PC-9 (cell line): ENCODE measurements around the gene TRIM9. TPM values are rescaled to one million over a fixed set of nuclear protein-coding genes. Genes with fewer than 3 reads are reported as not detected.

Experiments
- BruUV-seq: library from RNA; stranded (reverse); fragments of 400-500 nt; replicated peaks from 2 replicates; lab custom pipeline; 2021; lab: Mats Ljungman, UMichigan
- CTCF ChIA-PET: fragments of 300-600 bp; sonication (Branson Sonifier 250); formaldehyde crosslinking; loops from one replicate; lab custom pipeline; 2022; ENCODE audit warnings: antibody characterized with exemption; lab: Charles Lee
- POLR2A ChIA-PET: fragments of 300-600 bp; sonication (Branson Sonifier 250); formaldehyde crosslinking; loops from one replicate; lab custom pipeline; 2022; ENCODE audit warnings: antibody characterized with exemption; ENCODE audit not compliant: unreplicated experiment; lab: Charles Lee
- DNase-seq, 2 experiments: peaks; one replicate each; pipeline versions ENCODE4 v3.0.0 to v3.0.0-alpha.2; 2015 to 2022; ENCODE audit warnings: mixed read lengths in 1 of 2
- H2AFZ ChIP-seq: fragments of 200-600 bp; sonication (generic); 2 replicates; pipeline ENCODE4 v1.8.1; 2017; ENCODE audit warnings: antibody characterized with exemption
- H3F3A ChIP-seq: fragments of 200-600 bp; sonication (generic); 2 replicates; pipeline ENCODE4 v1.8.1; 2017; ENCODE audit warnings: antibody characterized with exemption, mild to moderate bottlenecking, low read depth; ENCODE audit not compliant: insufficient read depth
- H3K27ac ChIP-seq: fragments of 200-600 bp; sonication (generic); 2 replicates; pipeline ENCODE4 v1.6.1; 2016; ENCODE audit warnings: mixed run types
- H3K27me3 ChIP-seq: fragments of 200-600 bp; sonication (generic); 2 replicates; pipeline ENCODE4 v1.6.1; 2016; ENCODE audit warnings: low read depth, mixed run types; ENCODE audit not compliant: insufficient read depth
- H3K36me3 ChIP-seq: fragments of 200-600 bp; sonication (generic); 2 replicates; pipeline ENCODE4 v1.6.1; 2016; ENCODE audit warnings: low read depth, mixed run types
- H3K4me1 ChIP-seq: fragments of 200-600 bp; sonication (generic); replicated peaks from 2 replicates; pipeline ENCODE4 v1.6.1; 2016; ENCODE audit warnings: mixed run types; ENCODE audit not compliant: insufficient read depth
- H3K4me2 ChIP-seq: fragments of 200-600 bp; sonication (generic); 2 replicates; pipeline ENCODE4 v1.6.1; 2017; ENCODE audit warnings: mixed run types
- H3K4me3 ChIP-seq: fragments of 200-600 bp; sonication (generic); 2 replicates; pipeline ENCODE4 v1.6.1; 2016; ENCODE audit warnings: mixed run types
- H3K79me2 ChIP-seq: fragments of 200-600 bp; sonication (generic); 2 replicates; pipeline ENCODE4 v1.6.1; 2017; ENCODE audit warnings: low read depth, mixed run types
- H3K9me2 ChIP-seq: fragments of 200-600 bp; sonication (generic); 2 replicates; pipeline ENCODE4 v1.8.1; 2017; ENCODE audit warnings: mild to moderate bottlenecking; ENCODE audit not compliant: insufficient read depth
- H3K9me3 ChIP-seq: fragments of 200-600 bp; sonication (generic); 2 replicates; pipeline ENCODE4 v1.8.1; 2016; ENCODE audit warnings: low read depth; ENCODE audit not compliant: insufficient read depth
- H4K20me1 ChIP-seq: fragments of 200-600 bp; sonication (generic); 2 replicates; pipeline ENCODE4 v1.8.1; 2017; ENCODE audit not compliant: insufficient read depth
- EZH2 ChIP-seq: fragments of 200-600 bp; sonication (generic); IDR thresholded peaks from 2 replicates; pipeline ENCODE4 v1.8.0; 2017; ENCODE audit warnings: antibody characterized with exemption, low read depth
- intact Hi-C: fragments of 100-400 bp; cut with micrococcal nuclease; formaldehyde crosslinking; loops from one replicate; pipeline ENCODE4 v1.10.0; 2022; ENCODE audit not compliant: unreplicated experiment
- total RNA-seq: library from RNA; stranded (reverse); gene quantifications from 2 replicates; pipeline ENCODE4 v1.2.3, GENCODE V29; 2021
- TF ChIP-seq, protein P1 (sequence below): fragments of 200-600 bp; sonication (generic); conservative IDR thresholded peaks from 2 replicates; pipeline ENCODE4 v1.6.1; 2017; ENCODE audit warnings: mixed run types, antibody characterized with exemption, mild to moderate bottlenecking, moderate library complexity

The TRIM9 gene
- total RNA-seq, 1 experiment from 2014 or later, result 2.1 TPM

DNA sequence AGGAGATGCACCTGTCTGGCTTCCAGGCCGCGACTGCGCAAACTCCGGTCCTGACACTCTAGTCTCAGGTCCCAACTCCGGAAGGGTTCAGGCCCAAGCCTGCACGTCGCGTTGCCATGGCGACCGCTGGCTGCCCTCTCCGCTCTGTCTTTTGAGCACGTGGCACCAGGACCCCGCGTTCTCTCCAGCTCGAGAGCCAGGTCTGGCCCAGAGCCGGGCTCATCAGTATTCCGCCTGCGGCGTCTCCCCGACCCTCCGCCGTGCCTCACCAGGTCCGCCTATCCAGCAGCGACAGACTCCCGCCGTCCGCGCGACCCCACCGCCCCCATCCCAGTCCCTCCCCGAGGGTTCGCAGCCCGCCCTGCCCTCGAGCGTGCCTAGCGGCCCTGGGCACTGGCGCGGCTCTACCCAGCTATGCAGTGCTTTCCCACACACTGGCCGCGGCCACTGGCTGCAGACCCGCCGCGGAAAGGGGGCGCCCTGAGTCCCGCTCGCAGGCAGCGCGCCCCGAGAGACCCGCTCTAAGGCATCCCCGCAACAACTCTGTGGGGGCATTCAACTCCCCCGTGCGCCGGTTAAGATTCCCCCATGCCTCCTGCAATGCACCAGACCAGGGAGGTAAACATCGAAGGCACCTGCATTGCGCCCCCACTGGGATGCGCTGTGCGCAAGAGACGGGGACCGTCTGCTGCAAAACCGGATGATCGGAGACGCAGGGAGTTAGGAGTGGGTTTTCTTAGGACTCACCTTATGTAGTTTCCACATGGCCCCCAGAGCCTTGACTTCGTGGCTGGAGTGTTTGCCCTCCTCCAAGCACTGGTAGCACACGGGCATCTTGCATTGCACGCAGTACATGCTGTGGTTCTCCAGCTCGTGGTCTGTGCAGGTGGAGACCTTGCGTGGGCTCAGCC is 1.3 kb downstream of the TRIM9 start:
- no peaks in the 10 kb centered on the region; the same call in 1 of the 2 replicates for H4K20me1 ChIP-seq
- no peak overlapping the region for H2AFZ ChIP-seq
- no peak overlapping the region for H3K27ac ChIP-seq
- no peak for DNase-seq
- no peaks in the 10 kb centered on the region for H3K9me3 ChIP-seq
- H3K27me3 ChIP-seq, result no peaks in the 10 kb centered on the region
- peak overlapping the region; percentile 99 for H3K4me2 ChIP-seq
- no peaks in the 10 kb centered on the region for H3K36me3 ChIP-seq
- peak overlapping the region; percentile 76; the same call in 1 of the 2 replicates for H3K4me3 ChIP-seq
- POLR2A ChIA-PET, result no interaction called here
- BruUV-seq, result no TSS peak
- H3K79me2 ChIP-seq, result no peaks in the 10 kb centered on the region
- peaks cover 8% of the 10 kb centered on the region; the same call in 1 of the 2 replicates for H3F3A ChIP-seq
- no peak for TF ChIP-seq EZH2
- TF ChIP-seq, protein P1, sequence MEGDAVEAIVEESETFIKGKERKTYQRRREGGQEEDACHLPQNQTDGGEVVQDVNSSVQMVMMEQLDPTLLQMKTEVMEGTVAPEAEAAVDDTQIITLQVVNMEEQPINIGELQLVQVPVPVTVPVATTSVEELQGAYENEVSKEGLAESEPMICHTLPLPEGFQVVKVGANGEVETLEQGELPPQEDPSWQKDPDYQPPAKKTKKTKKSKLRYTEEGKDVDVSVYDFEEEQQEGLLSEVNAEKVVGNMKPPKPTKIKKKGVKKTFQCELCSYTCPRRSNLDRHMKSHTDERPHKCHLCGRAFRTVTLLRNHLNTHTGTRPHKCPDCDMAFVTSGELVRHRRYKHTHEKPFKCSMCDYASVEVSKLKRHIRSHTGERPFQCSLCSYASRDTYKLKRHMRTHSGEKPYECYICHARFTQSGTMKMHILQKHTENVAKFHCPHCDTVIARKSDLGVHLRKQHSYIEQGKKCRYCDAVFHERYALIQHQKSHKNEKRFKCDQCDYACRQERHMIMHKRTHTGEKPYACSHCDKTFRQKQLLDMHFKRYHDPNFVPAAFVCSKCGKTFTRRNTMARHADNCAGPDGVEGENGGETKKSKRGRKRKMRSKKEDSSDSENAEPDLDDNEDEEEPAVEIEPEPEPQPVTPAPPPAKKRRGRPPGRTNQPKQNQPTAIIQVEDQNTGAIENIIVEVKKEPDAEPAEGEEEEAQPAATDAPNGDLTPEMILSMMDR, result no peak
- peaks cover 19% of the 10 kb centered on the region for H3K4me1 ChIP-seq
- intact Hi-C loops, result loop anchor here (10.0 kb wide), 1 partner anchor 121 kb away; no protein-coding TSS in a partner anchor
- no peaks in the 10 kb centered on the region for H3K9me2 ChIP-seq
- CTCF ChIA-PET, result no interaction called here

DNA sequence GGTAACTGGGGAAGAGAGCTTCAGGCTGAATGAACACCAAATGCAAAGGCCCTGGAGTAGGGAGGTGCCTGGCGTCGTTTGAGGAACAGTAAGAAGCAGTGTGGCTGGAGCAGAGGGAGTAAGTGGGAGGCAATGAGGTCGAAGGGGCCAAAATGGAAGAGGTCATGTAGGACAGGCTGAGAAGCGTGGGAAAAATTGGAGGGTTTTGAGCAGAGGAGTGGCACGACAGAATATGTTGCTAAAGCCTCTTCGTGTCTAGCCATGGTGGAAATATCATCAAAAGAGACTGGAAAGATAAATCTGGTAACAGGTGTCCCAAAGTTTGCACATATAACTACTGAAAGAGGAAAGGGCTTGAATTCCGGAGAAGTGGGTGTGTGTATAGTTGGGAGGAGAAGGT is 1.9 kb downstream of the TRIM9 start:
- Histone ChIP-seq H3K36me3 (no peaks in the 10 kb centered on the region), H3K9me3 (no peaks in the 10 kb centered on the region), H2AFZ (no peak overlapping the region), H3K27ac (no peak overlapping the region), H3K79me2 (no peaks in the 10 kb centered on the region), H3K4me1 (peaks cover 19% of the 10 kb centered on the region), H3K9me2 (no peaks in the 10 kb centered on the region), H3F3A (peaks cover 8% of the 10 kb centered on the region; the same call in 1 of the 2 replicates), H3K4me2 (no peak overlapping the region), H4K20me1 (no peaks in the 10 kb centered on the region; the same call in 1 of the 2 replicates), H3K27me3 (no peaks in the 10 kb centered on the region), H3K4me3 (no peak overlapping the region)
- intact Hi-C loops, result loop anchor here (10.0 kb wide), 1 partner anchor 122 kb away; no protein-coding TSS in a partner anchor
- ChIA-PET POLR2A (no interaction called here), CTCF (no interaction called here)
- TF ChIP-seq, protein P1, result no peak
- TF ChIP-seq EZH2, result no peak
- no peak for DNase-seq
- BruUV-seq, result no TSS peak

DNA sequence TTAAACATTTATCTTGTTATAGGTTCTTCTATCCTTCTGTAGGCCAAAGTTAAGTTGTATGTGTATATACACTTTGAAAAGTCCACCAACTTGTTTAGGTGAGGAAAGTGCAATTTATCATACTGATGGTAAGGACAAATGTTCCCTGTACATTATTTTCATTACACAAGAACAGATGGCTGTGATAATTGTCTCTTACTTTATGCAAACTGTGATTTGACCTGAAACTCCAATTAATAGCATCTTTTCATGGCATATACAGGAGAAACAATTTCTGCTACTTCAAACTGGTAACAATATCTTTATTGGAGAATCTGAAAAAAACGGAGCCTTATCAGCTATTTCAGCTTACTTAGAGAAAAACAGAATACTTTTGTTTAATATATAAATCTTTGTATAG is 5.6 kb downstream of the TRIM9 start:
- Histone ChIP-seq H3K27me3 (no peaks in the 10 kb centered on the region), H3K4me1 (peaks cover 13% of the 10 kb centered on the region), H3K9me3 (no peaks in the 10 kb centered on the region), H3K9me2 (no peaks in the 10 kb centered on the region), H3K4me2 (no peak overlapping the region), H3K36me3 (no peaks in the 10 kb centered on the region), H2AFZ (no peak overlapping the region), H3F3A (peaks cover 4% of the 10 kb centered on the region; the same call in 1 of the 2 replicates), H3K79me2 (no peaks in the 10 kb centered on the region), H3K27ac (no peak overlapping the region), H4K20me1 (no peaks in the 10 kb centered on the region; the same call in 1 of the 2 replicates), H3K4me3 (no peak overlapping the region)
- ChIA-PET POLR2A (no interaction called here), CTCF (no interaction called here)
- no TSS peak for BruUV-seq
- no peak for DNase-seq
- intact Hi-C loops, result no loop called here
- TF ChIP-seq, protein P1, result no peak
- no peak for TF ChIP-seq EZH2
